CD4-positive, alpha-beta T cell (primary cell): Measurements from ENCODE around the gene SLC4A1. TPM values are rescaled to one million over a fixed set of nuclear protein-coding genes. Genes with fewer than 3 reads are reported as not detected.

Source experiments
- ATAC-seq: fragments of 200-7000 bp; cut with Tn5 transposase; one replicate; pipeline ENCODE4 v1.10.0; 2022; ENCODE audit warnings: mild to moderate bottlenecking; ENCODE audit not compliant: poor library complexity
- CTCF ChIA-PET: fragments of 350-600 bp; sonication (Branson Sonifier 250); formaldehyde crosslinking; loops from one replicate; lab custom pipeline; 2021; ENCODE audit warnings: antibody characterized with exemption, inconsistent platforms; lab: Charles Lee
- POLR2A ChIA-PET: fragments of 350-600 bp; sonication (Branson Sonifier 250); formaldehyde crosslinking; loops from one replicate; lab custom pipeline; 2021; ENCODE audit warnings: antibody characterized with exemption, inconsistent platforms; lab: Charles Lee
- DNase-seq, 14 experiments: peaks; one replicate each; pipeline ENCODE4 v3.0.0-alpha.2; 2013 to 2020; ENCODE audit warnings: mixed read lengths in 2 of 14
- H3K27ac ChIP-seq, 2 donors: one replicate each; pipeline versions ENCODE4 v1.5.1 to v1.7.0; 2013; ENCODE audit warnings: low read length in 2 of 2, low read depth in 1 of 2, mild to moderate bottlenecking in 1 of 2
- H3K27me3 ChIP-seq, 2 experiments: 1 replicate in 1 of 2; 2 replicates in 1 of 2; pipeline versions ENCODE4 v1.6.1 to v1.7.0; 2013; ENCODE audit warnings: low read length in 2 of 2, control low read depth in 1 of 2, mild to moderate bottlenecking in 1 of 2, moderate library complexity in 1 of 2; ENCODE audit not compliant: insufficient read depth in 2 of 2, control insufficient read depth in 1 of 2
- H3K36me3 ChIP-seq: one replicate; pipeline ENCODE4 v1.6.1; 2013; ENCODE audit warnings: low read length, control low read depth; ENCODE audit not compliant: insufficient read depth
- H3K4me1 ChIP-seq: one replicate; pipeline ENCODE4 v1.6.1; 2013; ENCODE audit warnings: low read length, control low read depth; ENCODE audit not compliant: insufficient read depth
- H3K4me3 ChIP-seq: one replicate; pipeline ENCODE4 v1.5.1; 2013; ENCODE audit warnings: mild to moderate bottlenecking, low read length, moderate library complexity
- H3K9me3 ChIP-seq, 2 experiments: 1 replicate in 1 of 2; 2 replicates in 1 of 2; pipeline versions ENCODE4 v1.6.1 to v1.7.0; 2013; ENCODE audit warnings: low read length in 2 of 2, mild to moderate bottlenecking in 2 of 2, control low read depth in 1 of 2, moderate library complexity in 1 of 2; ENCODE audit not compliant: control insufficient read depth in 1 of 2, insufficient read depth in 1 of 2
- H3K27ac Mint-ChIP-seq: one replicate; pipeline ENCODE4 v1.8.0; 2020; ENCODE audit warnings: mixed read lengths
- H3K27me3 Mint-ChIP-seq: one replicate; pipeline ENCODE4 v1.8.0; 2021; ENCODE audit warnings: mixed read lengths
- H3K36me3 Mint-ChIP-seq: one replicate; pipeline ENCODE4 v1.8.0; 2021; ENCODE audit warnings: low read depth, mixed read lengths
- H3K4me1 Mint-ChIP-seq: one replicate; pipeline ENCODE4 v1.8.0; 2021; ENCODE audit warnings: low read depth, mixed read lengths
- H3K4me3 Mint-ChIP-seq: one replicate; pipeline ENCODE4 v1.8.0; 2020; ENCODE audit warnings: mild to moderate bottlenecking, mixed read lengths
- H3K9me3 Mint-ChIP-seq: one replicate; pipeline ENCODE4 v1.8.0; 2020; ENCODE audit warnings: mixed read lengths
- intact Hi-C, 2 experiments: fragments of 100-400 bp; cut with DNase I in 1 of 2; cut with micrococcal nuclease in 1 of 2; formaldehyde crosslinking; loops; one replicate each; pipeline versions ENCODE4 v1.15.1 to v1.9.0; 2023 to 2025; cut with DNase I, micrococcal nuclease
- total RNA-seq, 174 experiments: library from RNA in 2 of 174; stranded (reverse) in 2 of 174; gene quantifications; one replicate each; pipeline ENCODE4 v1.2.3 and lab custom pipeline; 2021 to 2026
- TF ChIP-seq, protein P1 (sequence below): fragments of 200-600 bp; IDR thresholded peaks from one replicate; pipeline ENCODE4 v1.8.0; 2022; ENCODE audit warnings: antibody characterized with exemption, mild to moderate bottlenecking

SLC4A1 gene
- total RNA-seq, 2 experiments from 2014 or later, result not detected

DNA sequence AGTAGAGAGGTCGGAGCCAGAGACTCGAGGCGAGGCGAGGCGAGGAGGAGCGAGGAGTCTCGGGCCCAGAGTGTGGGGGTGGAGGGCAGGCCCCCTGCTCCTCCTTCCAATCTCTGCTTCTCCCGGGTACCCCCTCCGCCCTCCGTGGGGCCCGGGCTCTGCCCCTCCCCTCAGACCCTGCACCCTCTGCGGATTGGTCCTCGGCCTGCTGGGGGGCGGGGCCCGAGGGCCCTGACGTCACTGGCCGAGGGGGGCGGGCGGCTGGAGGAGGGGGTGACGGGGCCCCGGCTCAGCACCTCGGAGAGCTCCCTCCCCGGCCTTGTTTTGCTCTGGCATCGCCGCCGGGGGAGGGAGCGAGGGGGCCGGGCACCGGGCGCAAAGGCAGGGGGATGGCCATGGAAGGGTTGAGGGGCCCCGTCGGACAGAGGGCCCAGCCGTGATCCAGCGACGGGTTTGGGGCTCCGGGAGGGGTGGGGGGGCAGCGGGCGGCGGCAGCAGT lies 40.4 kb upstream of the SLC4A1 start, which contains the start of gene RUNDC3A:
RUNDC3A (plus strand) TSS at position 282 of the 499 bp plus-strand sequence. CDS start 232 bp downstream, outside the sequence.
- intact Hi-C loops, result loop anchor here in 1 of 2 experiments (2.0 kb wide), 1 partner anchor 16 kb away; the partner anchor contains the start of gene SLC25A39

DNA sequence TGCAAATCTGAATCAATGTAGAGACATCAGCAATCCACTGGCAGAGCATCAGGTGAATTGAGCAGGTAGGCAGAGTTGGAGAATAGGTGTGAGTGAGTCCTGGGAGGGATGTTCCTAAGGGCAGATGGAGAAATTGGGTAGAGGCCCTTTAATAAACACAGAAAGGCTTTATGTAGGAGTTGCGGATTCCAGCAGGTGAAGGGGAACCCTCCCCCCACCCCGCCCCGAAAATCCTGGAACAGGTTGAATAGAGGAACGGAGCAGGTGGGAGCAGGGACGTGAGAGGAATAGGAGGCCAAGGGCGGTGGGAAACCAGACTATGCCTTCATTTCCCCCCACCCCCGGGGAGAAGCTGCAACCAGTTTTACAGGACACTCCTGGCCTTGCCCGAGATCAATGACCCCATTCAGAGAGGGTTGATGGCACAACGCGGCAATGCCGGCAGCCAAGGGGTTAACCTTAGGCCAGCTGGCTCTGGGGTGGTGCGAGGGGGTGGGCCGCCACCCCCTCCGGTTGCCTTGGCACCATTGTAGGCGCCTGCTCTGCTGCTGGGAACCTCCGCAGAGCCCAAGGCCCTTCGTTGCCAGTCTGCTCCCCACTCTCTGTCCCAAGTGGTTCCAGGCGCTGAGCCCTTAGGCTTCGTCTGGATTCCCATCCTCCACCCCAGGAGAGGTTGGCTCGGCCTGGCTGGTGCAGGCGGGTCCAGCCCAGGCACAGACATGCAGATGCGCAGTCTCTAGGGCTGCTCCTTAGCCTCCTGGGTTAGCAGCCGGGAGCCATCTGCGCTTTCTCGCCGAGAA lies 39.7 kb upstream of the SLC4A1 start:
- DNase-seq (no peak), ATAC-seq (peak; percentile 31)
- Mint-ChIP-seq H3K4me1 (peaks cover 23% of the 10 kb centered on the region), H3K36me3 (no peaks in the 10 kb centered on the region), H3K27me3 (peaks cover 53% of the 10 kb centered on the region), H3K4me3 (peak overlapping the region; percentile 37), H3K27ac (no peak overlapping the region), H3K9me3 (no peaks in the 10 kb centered on the region)
- TF ChIP-seq, protein P1, sequence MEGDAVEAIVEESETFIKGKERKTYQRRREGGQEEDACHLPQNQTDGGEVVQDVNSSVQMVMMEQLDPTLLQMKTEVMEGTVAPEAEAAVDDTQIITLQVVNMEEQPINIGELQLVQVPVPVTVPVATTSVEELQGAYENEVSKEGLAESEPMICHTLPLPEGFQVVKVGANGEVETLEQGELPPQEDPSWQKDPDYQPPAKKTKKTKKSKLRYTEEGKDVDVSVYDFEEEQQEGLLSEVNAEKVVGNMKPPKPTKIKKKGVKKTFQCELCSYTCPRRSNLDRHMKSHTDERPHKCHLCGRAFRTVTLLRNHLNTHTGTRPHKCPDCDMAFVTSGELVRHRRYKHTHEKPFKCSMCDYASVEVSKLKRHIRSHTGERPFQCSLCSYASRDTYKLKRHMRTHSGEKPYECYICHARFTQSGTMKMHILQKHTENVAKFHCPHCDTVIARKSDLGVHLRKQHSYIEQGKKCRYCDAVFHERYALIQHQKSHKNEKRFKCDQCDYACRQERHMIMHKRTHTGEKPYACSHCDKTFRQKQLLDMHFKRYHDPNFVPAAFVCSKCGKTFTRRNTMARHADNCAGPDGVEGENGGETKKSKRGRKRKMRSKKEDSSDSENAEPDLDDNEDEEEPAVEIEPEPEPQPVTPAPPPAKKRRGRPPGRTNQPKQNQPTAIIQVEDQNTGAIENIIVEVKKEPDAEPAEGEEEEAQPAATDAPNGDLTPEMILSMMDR, result no peak
- POLR2A ChIA-PET, result interaction anchor here (1.0 to 2.3 kb wide), 4 partner anchors 19 to 184 kb away, joined by 3 to 12 read pairs (median 6); partner anchors contain the start of genes HDAC5 and UBTF
- Histone ChIP-seq H3K27me3 (peaks cover 20 to 21% of the 10 kb centered on the region in 2 experiments), H3K36me3 (no peaks in the 10 kb centered on the region), H3K9me3 (peaks cover 0 to 5% of the 10 kb centered on the region in 2 experiments), H3K27ac (no peak overlapping the region), H3K4me3 (peak overlapping the region; percentile 38), H3K4me1 (peaks cover 26% of the 10 kb centered on the region)
- intact Hi-C loops, result loop anchor here in 1 of 2 experiments (2.0 kb wide), 1 partner anchor 17 kb away; the partner anchor contains the start of gene SLC25A39
- CTCF ChIA-PET, result interaction anchor here (0.6 to 1.2 kb wide), 2 partner anchors 97 to 199 kb away, joined by 3 read pairs; no protein-coding TSS in a partner anchor

More for the DNA sequence above, 40.4 kb upstream of the SLC4A1 start, which contains the start of gene RUNDC3A:
- TF ChIP-seq, protein P1, result no peak
- ChIA-PET POLR2A (interaction anchor here (0.6 to 2.3 kb wide), 5 partner anchors 18 to 342 kb away, joined by 3 to 12 read pairs (median 3); partner anchors contain the start of genes HDAC5 and UBTF), CTCF (interaction anchor here (0.6 to 1.2 kb wide), 2 partner anchors 98 to 200 kb away, joined by 3 read pairs; no protein-coding TSS in a partner anchor)
- Histone ChIP-seq H3K4me3 (peak within 1 kb of the TSS; percentile 38), H3K27ac (no peak within 1 kb of the TSS), H3K36me3 (no peaks in the 10 kb centered on the region), H3K27me3 (peaks cover 20 to 21% of the 10 kb centered on the region in 2 experiments), H3K9me3 (peaks cover 0 to 5% of the 10 kb centered on the region in 2 experiments), H3K4me1 (peaks cover 26% of the 10 kb centered on the region)
- peak; percentile 90 for ATAC-seq
- Mint-ChIP-seq H3K9me3 (no peaks in the 10 kb centered on the region), H3K4me3 (peak within 1 kb of the TSS; percentile 42), H3K4me1 (peaks cover 23% of the 10 kb centered on the region), H3K36me3 (no peaks in the 10 kb centered on the region), H3K27me3 (peaks cover 55% of the 10 kb centered on the region), H3K27ac (no peak within 1 kb of the TSS)
- DNase-seq, result peak; percentile 75 to 92 (median 84)

DNA sequence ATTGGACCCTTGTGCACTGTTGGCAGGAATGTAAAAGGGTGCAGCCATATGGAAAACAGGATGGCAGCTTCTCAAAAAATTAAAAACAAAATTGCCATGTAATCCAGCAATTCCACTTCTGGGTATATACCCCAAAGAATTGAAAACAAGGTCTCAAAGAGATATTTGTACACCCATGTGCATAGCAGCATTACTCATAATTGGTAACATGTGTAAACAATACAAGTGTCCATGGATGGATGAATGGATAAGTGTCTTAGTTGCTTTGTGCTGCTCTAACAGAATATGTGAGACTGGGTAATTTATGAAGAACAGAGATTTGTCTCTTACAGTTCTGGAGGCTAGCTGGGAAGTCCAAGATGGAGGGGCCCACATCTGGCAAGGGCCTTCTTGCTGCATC lies 36.7 kb upstream of the SLC4A1 start:
- DNase-seq (no peak), ATAC-seq (no peak)
- Mint-ChIP-seq H3K27me3 (peaks cover 47% of the 10 kb centered on the region), H3K36me3 (no peaks in the 10 kb centered on the region), H3K4me3 (no peak overlapping the region), H3K27ac (no peak overlapping the region), H3K9me3 (no peaks in the 10 kb centered on the region), H3K4me1 (peaks cover 18% of the 10 kb centered on the region)
- ChIA-PET POLR2A (no interaction called here), CTCF (no interaction called here)
- H3K4me1 ChIP-seq, result peaks cover 25% of the 10 kb centered on the region
- no peaks in the 10 kb centered on the region for H3K36me3 ChIP-seq
- TF ChIP-seq, protein P1, result no peak
- H3K27ac ChIP-seq, result no peak overlapping the region
- peaks cover 20% of the 10 kb centered on the region in 2 experiments for H3K27me3 ChIP-seq
- no peak overlapping the region for H3K4me3 ChIP-seq
- intact Hi-C loops, result no loop called here
- peaks cover 0 to 5% of the 10 kb centered on the region in 2 experiments for H3K9me3 ChIP-seq
